Cardiac fibroblast (primary cell): ENCODE results near the gene TBC1D4.

ENCODE experiments used
- DNase-seq, 2 donors: peaks; one replicate each; pipeline versions ENCODE4 v3.0.0 to v3.0.0-alpha.2; 2010; ENCODE audit warnings: low read depth in 2 of 2
- H3K4me3 ChIP-seq, 2 donors: replicated peaks in 1 of 2; 1 replicate in 1 of 2; 2 replicates in 1 of 2; pipeline ENCODE4 v1.5.1; 2011; ENCODE audit warnings: low read depth in 2 of 2, low read length in 2 of 2, mild to moderate bottlenecking in 2 of 2, moderate library complexity in 1 of 2
- CTCF ChIP-seq: IDR thresholded peaks from one replicate; pipeline ENCODE4 v1.5.1; 2011; ENCODE audit warnings: low read depth, mild to moderate bottlenecking, low read length, inconsistent platforms

TBC1D4 gene

GRCh38 chr13:75419656-75420055 is 62.3 kb downstream of the TBC1D4 start:
- H3K4me3 ChIP-seq, result no peak overlapping the region
- no peak for DNase-seq
- TF ChIP-seq CTCF, result no peak

- no peak overlapping the region for H3K4me3 ChIP-seq
- TF ChIP-seq CTCF, result no peak
- peak; percentile 42 to 64 for DNase-seq
These were observed 63.0 kb downstream of the TBC1D4 start for GRCh38 chr13:75418997-75419396.

GRCh38 chr13:75418186-75418843 is 63.7 kb downstream of the TBC1D4 start:
- no peak for TF ChIP-seq CTCF
- no peak overlapping the region for H3K4me3 ChIP-seq
- DNase-seq, result no peak

DNA sequence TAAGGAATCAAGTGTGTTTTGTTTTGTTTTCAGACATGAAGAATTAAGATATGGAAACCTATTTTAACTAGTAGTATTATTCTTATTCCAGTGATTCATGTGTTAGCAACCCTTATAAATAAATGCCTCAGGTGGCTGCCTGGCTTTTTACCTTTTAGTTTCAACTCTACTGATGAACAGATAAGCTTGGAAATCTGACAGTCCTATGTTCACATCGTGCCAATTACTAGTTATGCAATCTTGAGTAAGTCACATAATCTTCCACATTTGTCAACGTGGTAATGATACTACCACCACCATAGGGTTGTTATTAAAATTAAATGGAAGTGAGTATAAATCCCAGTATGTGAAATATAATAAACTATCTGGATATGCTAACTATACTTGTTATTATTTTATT is 64.3 kb downstream of the TBC1D4 start:
- no peak for TF ChIP-seq CTCF
- DNase-seq, result no peak

GRCh38 chr13:75417012-75417384 is 65.0 kb downstream of the TBC1D4 start:
- DNase-seq, result peak in 1 of 2 donors; percentile 18
- TF ChIP-seq CTCF, result no peak
- no peak overlapping the region for H3K4me3 ChIP-seq

More for the DNA sequence above, 64.3 kb downstream of the TBC1D4 start:
- no peak overlapping the region for H3K4me3 ChIP-seq

- H3K4me3 ChIP-seq, result no peak overlapping the region
- no peak for TF ChIP-seq CTCF
- DNase-seq, result no peak
These were observed 65.5 kb downstream of the TBC1D4 start for GRCh38 chr13:75416327-75417011.
